Measurements from ENCODE around the gene BCCIP.

GRCh38 chr10:125844751-125845221, 21.4 kb downstream of the BCCIP start:
- TF ChIP-seq EZH2phosphoT487 (IDR thresholded peaks at IDR 0.05; ENCODE audit: insufficient read depth, low read depth), result no peak
- no peak for TF ChIP-seq EZH2 (IDR thresholded peaks at IDR 0.05; ENCODE audit: insufficient read depth, poor library complexity, severe bottlenecking)
